Suprapubic skin (tissue), 3 donors: ENCODE data around the gene COL4A6.

Experiments
- CTCF ChIP-seq, 2 donors: fragments of 200-600 bp in 1 of 2; fragments of 450-650 bp in 1 of 2; sonication (generic) in 1 of 2; IDR thresholded peaks; one replicate each; pipeline ENCODE4 v1.5.1; 2016 to 2019; ENCODE audit warnings: antibody characterized with exemption in 2 of 2, mild to moderate bottlenecking in 1 of 2, moderate library complexity in 1 of 2
- EP300 ChIP-seq: sonication (generic); formaldehyde crosslinking; IDR thresholded peaks from one replicate; pipeline ENCODE4 v1.6.1; 2017; ENCODE audit warnings: antibody characterized with exemption
- POLR2A ChIP-seq, 2 donors: fragments of 450-650 bp; IDR thresholded peaks; one replicate each; pipeline ENCODE4 v1.6.1; 2017; ENCODE audit warnings: antibody characterized with exemption in 2 of 2, mild to moderate bottlenecking in 2 of 2, moderate library complexity in 2 of 2

- TF ChIP-seq EP300, result no peak
- no peak for TF ChIP-seq CTCF (IDR thresholded peaks at IDR 0.05)
- no peak for TF ChIP-seq POLR2A (IDR thresholded peaks at IDR 0.05)
Observed at GRCh38 chrX:108397627-108398391, 40.4 kb downstream of the COL4A6 start.
